ENCODE data around the gene USP31.

USP31 gene

GRCh38 chr16:23088018-23088417, 61.2 kb downstream of the USP31 start:
- no peak overlapping the region for H3K4me2 ChIP-seq (ENCODE audit: insufficient read depth, low read length)
- TF ChIP-seq CTCF (IDR thresholded peaks at IDR 0.05; ENCODE audit: borderline replicate concordance, extremely low read depth, low read length, poor library complexity, severe bottlenecking): no peak
- TF ChIP-seq EZH2 (IDR thresholded peaks at IDR 0.05; ENCODE audit: borderline replicate concordance, low read depth, low read length, severe bottlenecking): no peak

GRCh38 chr16:23085949-23086348, 63.3 kb downstream of the USP31 start:
- TF ChIP-seq EZH2 (IDR thresholded peaks at IDR 0.05; ENCODE audit: borderline replicate concordance, low read depth, low read length, severe bottlenecking): no peak
- no peak for TF ChIP-seq CTCF (IDR thresholded peaks at IDR 0.05; ENCODE audit: borderline replicate concordance, extremely low read depth, low read length, poor library complexity, severe bottlenecking)
- Histone ChIP-seq H3K9me3 (ENCODE audit: insufficient read depth, low read length, severe bottlenecking) (no peaks in the 10 kb centered on the region), H3K27ac (ENCODE audit: low read length) (no peak overlapping the region), H4K20me1 (ENCODE audit: insufficient read depth, low read length) (peaks cover 8% of the 10 kb centered on the region; the same call in 1 of the 2 replicates), H3K27me3 (ENCODE audit: insufficient read depth, low read length, poor library complexity) (no peaks in the 10 kb centered on the region), H3K4me2 (ENCODE audit: insufficient read depth, low read length) (no peak overlapping the region), H2AFZ (ENCODE audit: low read depth, low read length) (no peak overlapping the region), H3K4me1 (ENCODE audit: insufficient read depth, low read length) (no peaks in the 10 kb centered on the region), H3K4me3 (ENCODE audit: low read depth in 1 of 2, low read length in 2 of 2) (no peak overlapping the region), H3K79me2 (ENCODE audit: insufficient read depth, low read length) (no peaks in the 10 kb centered on the region), H3K36me3 (ENCODE audit: insufficient read depth, low read length) (peaks cover 64% of the 10 kb centered on the region), H3K9ac (ENCODE audit: low read depth, low read length) (no peak overlapping the region)
- no peak for ATAC-seq (ENCODE audit: insufficient read depth, low read depth)
- DNase-seq: no peak

More at GRCh38 chr16:23088018-23088417, 61.2 kb downstream of the USP31 start:
- Histone ChIP-seq H3K4me1 (ENCODE audit: insufficient read depth, low read length) (no peaks in the 10 kb centered on the region), H3K27me3 (ENCODE audit: insufficient read depth, low read length, poor library complexity) (no peaks in the 10 kb centered on the region), H2AFZ (ENCODE audit: low read depth, low read length) (no peak overlapping the region), H3K9me3 (ENCODE audit: insufficient read depth, low read length, severe bottlenecking) (no peaks in the 10 kb centered on the region), H3K36me3 (ENCODE audit: insufficient read depth, low read length) (peaks cover 50% of the 10 kb centered on the region), H3K79me2 (ENCODE audit: insufficient read depth, low read length) (no peaks in the 10 kb centered on the region), H4K20me1 (ENCODE audit: insufficient read depth, low read length) (peaks cover 13% of the 10 kb centered on the region; the same call in 1 of the 2 replicates), H3K9ac (ENCODE audit: low read depth, low read length) (no peak overlapping the region), H3K27ac (ENCODE audit: low read length) (no peak overlapping the region), H3K4me3 (ENCODE audit: low read depth in 1 of 2, low read length in 2 of 2) (no peak overlapping the region)
- no peak for DNase-seq
- ATAC-seq (ENCODE audit: insufficient read depth, low read depth): no peak

GRCh38 chr16:23082161-23082788, 67.0 kb downstream of the USP31 start:
- TF ChIP-seq CTCF (IDR thresholded peaks at IDR 0.05; ENCODE audit: borderline replicate concordance, extremely low read depth, low read length, poor library complexity, severe bottlenecking): no peak
- no peak for TF ChIP-seq EZH2 (IDR thresholded peaks at IDR 0.05; ENCODE audit: borderline replicate concordance, low read depth, low read length, severe bottlenecking)
- Histone ChIP-seq H3K4me3 (ENCODE audit: low read depth in 1 of 2, low read length in 2 of 2) (no peak overlapping the region), H3K27me3 (ENCODE audit: insufficient read depth, low read length, poor library complexity) (no peaks in the 10 kb centered on the region), H3K36me3 (ENCODE audit: insufficient read depth, low read length) (peaks cover 58% of the 10 kb centered on the region), H2AFZ (ENCODE audit: low read depth, low read length) (no peak overlapping the region), H3K27ac (ENCODE audit: low read length) (no peak overlapping the region), H3K4me1 (ENCODE audit: insufficient read depth, low read length) (no peaks in the 10 kb centered on the region), H3K4me2 (ENCODE audit: insufficient read depth, low read length) (no peak overlapping the region), H3K9ac (ENCODE audit: low read depth, low read length) (no peak overlapping the region), H3K79me2 (ENCODE audit: insufficient read depth, low read length) (no peaks in the 10 kb centered on the region), H3K9me3 (ENCODE audit: insufficient read depth, low read length, severe bottlenecking) (no peaks in the 10 kb centered on the region), H4K20me1 (ENCODE audit: insufficient read depth, low read length) (peaks cover 2% of the 10 kb centered on the region; the same call in 1 of the 2 replicates)
- no peak for ATAC-seq (ENCODE audit: insufficient read depth, low read depth)
- no peak for DNase-seq
